Dendritic cell treated with granulocyte-macrophage colony-stimulating factor and Interleukin-4, amounts not matched to agents 40 ng/mL and 50 ng/mL, for 4 days (primary cell): ENCODE measurements around the gene SMIM10L2A.
"Not testable (repeated sequence)": the region's sequence is repeated elsewhere in the genome, so short reads cannot be mapped to it uniquely, and the experiment has no call there.

Source experiments
- H3K27ac Mint-ChIP-seq: one replicate; pipeline ENCODE4 v1.8.0; 2022; ENCODE audit warnings: mild to moderate bottlenecking, mixed read lengths
- H3K27me3 Mint-ChIP-seq: one replicate; pipeline ENCODE4 v1.8.0; 2022; ENCODE audit warnings: mild to moderate bottlenecking, mixed read lengths
- H3K36me3 Mint-ChIP-seq: one replicate; pipeline ENCODE4 v1.8.0; 2022; ENCODE audit warnings: low read depth, mixed read lengths
- H3K4me1 Mint-ChIP-seq: one replicate; pipeline ENCODE4 v1.8.0; 2022; ENCODE audit warnings: low read depth, mixed read lengths
- H3K4me3 Mint-ChIP-seq: one replicate; pipeline ENCODE4 v1.8.0; 2022; ENCODE audit warnings: mild to moderate bottlenecking, moderate library complexity, mixed read lengths
- H3K9me3 Mint-ChIP-seq: one replicate; pipeline ENCODE4 v1.8.0; 2022; ENCODE audit warnings: mixed read lengths
- intact Hi-C: fragments of 100-400 bp; cut with micrococcal nuclease; formaldehyde crosslinking; loops from one replicate; pipeline ENCODE4 v1.15.0; 2022

Gene SMIM10L2A

DNA sequence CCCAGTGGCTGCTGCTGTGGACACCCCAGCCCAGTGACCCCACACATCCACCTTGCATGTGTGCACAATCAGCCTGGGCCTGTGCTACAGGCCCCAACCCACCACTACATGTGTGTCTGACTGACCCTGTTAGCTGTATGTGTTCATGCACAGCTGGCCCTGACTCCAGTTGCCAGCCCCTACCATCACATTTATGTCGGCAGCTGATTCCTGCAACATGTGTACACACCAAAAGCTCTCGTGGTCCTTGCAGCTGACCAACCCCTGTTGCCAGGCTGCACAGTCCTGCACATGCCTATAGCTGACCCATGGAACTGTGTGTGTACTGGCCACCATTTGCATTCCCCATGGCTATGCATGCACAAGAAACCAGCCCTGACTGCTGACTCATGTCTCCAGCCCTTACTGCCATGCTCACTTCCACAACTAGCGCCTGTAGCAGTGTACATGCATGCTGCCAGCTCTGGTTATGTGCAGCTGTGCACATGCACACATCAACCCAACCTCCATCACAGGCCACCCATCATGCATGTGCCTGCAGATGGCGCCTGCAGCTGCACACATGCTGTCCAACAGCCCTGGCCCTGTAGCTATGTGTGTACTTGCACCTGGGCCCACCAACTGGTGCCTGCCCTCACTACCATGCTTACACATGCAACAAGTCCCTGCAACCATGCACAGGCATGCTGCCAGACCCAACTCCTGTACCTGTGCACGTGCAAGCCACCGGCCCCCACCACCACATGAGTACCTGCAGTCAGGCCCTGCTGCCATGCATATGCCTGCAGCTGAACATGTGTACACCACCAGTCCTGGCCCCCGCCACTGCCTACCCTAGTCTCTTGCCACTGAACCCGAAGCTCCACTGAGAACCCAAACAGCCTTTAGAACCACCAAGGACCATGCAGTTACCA lies 28.1 kb downstream of the SMIM10L2A start:
- no peaks in the 10 kb centered on the region for H3K9me3 Mint-ChIP-seq
- H3K4me3 Mint-ChIP-seq = no peak overlapping the region
- no peaks in the 10 kb centered on the region for H3K27me3 Mint-ChIP-seq
- no peaks in the 10 kb centered on the region for H3K4me1 Mint-ChIP-seq
- no peaks in the 10 kb centered on the region for H3K36me3 Mint-ChIP-seq
- intact Hi-C loops = no loop called here
- no peak overlapping the region for H3K27ac Mint-ChIP-seq

GRCh38 chrX:135453381-135453780 lies 31.6 kb downstream of the SMIM10L2A start:
- Mint-ChIP-seq H3K9me3 (no peaks in the 10 kb centered on the region), H3K27me3 (no peaks in the 10 kb centered on the region), H3K36me3 (no peaks in the 10 kb centered on the region), H3K4me3 (no peak overlapping the region), H3K4me1 (no peaks in the 10 kb centered on the region), H3K27ac (no peak overlapping the region)
- intact Hi-C loops = no loop called here

DNA sequence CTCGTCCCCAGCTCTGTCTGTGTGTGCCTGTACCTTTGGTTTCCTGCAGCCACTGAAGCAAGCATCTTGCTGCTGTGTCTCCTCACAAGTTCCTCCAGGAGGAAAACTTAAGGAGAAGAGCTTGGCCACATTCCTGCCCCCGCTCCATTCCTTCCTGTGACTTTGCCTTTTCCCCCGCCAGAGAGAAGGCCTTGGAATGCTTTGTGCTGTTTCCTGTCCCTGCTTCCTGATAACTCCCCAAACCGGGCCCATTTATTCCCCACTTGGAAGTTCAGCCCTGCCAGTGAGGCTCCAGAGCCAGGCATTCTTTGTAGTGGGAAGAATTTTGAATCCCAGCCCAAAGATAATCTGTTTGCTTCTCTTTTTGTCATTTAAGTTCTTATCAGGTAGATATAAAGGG lies 33.1 kb downstream of the SMIM10L2A start:
- no peaks in the 10 kb centered on the region for H3K9me3 Mint-ChIP-seq
- no peak overlapping the region for H3K4me3 Mint-ChIP-seq
- H3K27ac Mint-ChIP-seq = no peak overlapping the region
- no peaks in the 10 kb centered on the region for H3K4me1 Mint-ChIP-seq
- H3K27me3 Mint-ChIP-seq = no peaks in the 10 kb centered on the region
- H3K36me3 Mint-ChIP-seq = no peaks in the 10 kb centered on the region
- intact Hi-C loops = no loop called here

- H3K9me3 Mint-ChIP-seq, H3K4me1 Mint-ChIP-seq, H3K4me3 Mint-ChIP-seq, intact Hi-C loops, H3K36me3 Mint-ChIP-seq, H3K27me3 Mint-ChIP-seq, H3K27ac Mint-ChIP-seq: not testable (repeated sequence)
Measured at GRCh38 chrX:135461756-135462155, 40.0 kb downstream of the SMIM10L2A start.

GRCh38 chrX:135463937-135464336 lies 42.2 kb downstream of the SMIM10L2A start:
- intact Hi-C loops = no loop called here
- Mint-ChIP-seq H3K4me1 (no peaks in the 10 kb centered on the region), H3K36me3 (no peaks in the 10 kb centered on the region), H3K4me3 (no peak overlapping the region), H3K27me3 (peaks cover 6% of the 10 kb centered on the region), H3K9me3 (no peaks in the 10 kb centered on the region), H3K27ac (no peak overlapping the region)

DNA sequence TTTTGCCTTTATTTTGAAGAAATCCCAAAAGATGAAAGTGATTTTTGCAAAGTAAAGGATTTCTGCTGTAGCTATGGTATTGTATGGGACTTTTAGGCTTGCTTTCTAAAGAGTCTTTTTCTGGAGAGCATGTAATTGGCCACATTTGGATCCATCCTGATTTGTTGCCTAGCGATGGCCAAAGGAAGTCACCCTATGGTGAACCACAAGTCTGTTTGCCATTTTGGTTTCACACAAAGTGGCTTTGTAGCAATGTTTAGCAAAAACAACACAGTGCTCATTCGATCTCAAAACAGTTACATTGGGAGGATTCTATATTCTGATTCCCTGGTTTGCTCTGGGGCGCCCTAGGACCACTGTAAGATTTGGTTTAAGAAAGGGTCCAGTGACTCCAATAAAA lies 54.6 kb downstream of the SMIM10L2A start:
- Mint-ChIP-seq H3K9me3 (no peaks in the 10 kb centered on the region), H3K27me3 (peaks cover 3% of the 10 kb centered on the region), H3K4me1 (no peaks in the 10 kb centered on the region), H3K27ac (no peak overlapping the region), H3K4me3 (no peak overlapping the region), H3K36me3 (no peaks in the 10 kb centered on the region)
- intact Hi-C loops = no loop called here

- H3K36me3 Mint-ChIP-seq = no peaks in the 10 kb centered on the region
- no peak overlapping the region for H3K4me3 Mint-ChIP-seq
- H3K27ac Mint-ChIP-seq = no peak overlapping the region
- H3K9me3 Mint-ChIP-seq = no peaks in the 10 kb centered on the region
- no peaks in the 10 kb centered on the region for H3K4me1 Mint-ChIP-seq
- H3K27me3 Mint-ChIP-seq = peaks cover 3% of the 10 kb centered on the region
- intact Hi-C loops = loop anchor here (1.0 kb wide), 1 partner anchor 291 kb away; no protein-coding TSS in a partner anchor
Measured at GRCh38 chrX:135477576-135477975, 55.8 kb downstream of the SMIM10L2A start.
